ENCODE measurements around the gene FGFR3. TPM values are rescaled to one million over a fixed set of nuclear protein-coding genes. Genes with fewer than 3 reads are reported as not detected.

Gene FGFR3
- total and polyA plus RNA-seq, 9 of the 15 experiments (the other 6 are each of a cell fraction or from before 2014, with no cell fraction given): 1.2 to 60.4 (median 12.7) TPM

- Histone ChIP-seq H2AFZ (ENCODE audit: low read depth, low read length) (no peak overlapping the region), H3K27ac (ENCODE audit: extremely low read depth, low read depth, low read length) (no peak overlapping the region), H3K4me2 (ENCODE audit: insufficient read depth, low read length) (no peak overlapping the region), H3K9me3 (replicated peaks; ENCODE audit: control insufficient read depth, insufficient read depth, low read depth, low read length) (no peaks in the 10 kb centered on the region), H3K79me2 (ENCODE audit: control insufficient read depth, insufficient read depth, low read length) (no peaks in the 10 kb centered on the region), H3K4me1 (replicated peaks in 1 of 2; ENCODE audit: control insufficient read depth in 2 of 2, insufficient read depth in 2 of 2, low read length in 2 of 2) (peaks cover 0 to 69% of the 10 kb centered on the region in 2 experiments; a peak in 2 of 5 replicates), H4K20me1 (replicated peaks; ENCODE audit: control insufficient read depth, insufficient read depth, low read length) (no peaks in the 10 kb centered on the region; the same call in 1 of the 2 replicates), H3K9me1 (ENCODE audit: control insufficient read depth, insufficient read depth, low read length) (peaks cover 3% of the 10 kb centered on the region), H3K27me3 (ENCODE audit: control insufficient read depth in 2 of 2, insufficient read depth in 2 of 2, low read length in 2 of 2) (no peaks in the 10 kb centered on the region), H3K4me3 (no peak overlapping the region), H3K9ac (ENCODE audit: insufficient read depth in 1 of 2, low read depth in 2 of 2, low read length in 2 of 2) (no peak overlapping the region), H3K36me3 (ENCODE audit: control insufficient read depth, insufficient read depth, low read length) (peaks cover 71% of the 10 kb centered on the region; the same call in 2 of the 3 replicates)
- WGBS (ENCODE audit: insufficient coverage, low coverage, missing lambda C conversion rate): 94% methylated on average over 38 of the region's 47 CpGs
- BruUV-seq (replicated peaks): TSS peak; percentile 29
- ChIA-PET POLR2A (interaction anchor here (1.0 kb wide), 2 partner anchors 54 to 85 kb away, joined by 3 read pairs; partner anchors contain the start of genes TACC3 and TMEM129), CTCF (ENCODE audit: low intra/inter-chr PET ratio) (no interaction called here)
- DNase-seq (ENCODE audit: extremely low read depth in 1 of 4, low spot score in 3 of 4): peak in 1 of 4 experiments; percentile 13
- intact Hi-C loops (cut with micrococcal nuclease) (no loop called here), in situ Hi-C loops (cut with MboI) (no loop called here)
- no peak for FAIRE-seq
- ATAC-seq: no peak
- TF ChIP-seq SUPT5H (IDR thresholded peaks at IDR 0.05) (peak; percentile 41; the same call in 1 of the 2 replicates), ZNF431 (CRISPR knock-in tag; IDR thresholded peaks at IDR 0.05) (no peak), ZFP1 (CRISPR knock-in tag; IDR thresholded peaks at IDR 0.05) (no peak), SREBF1 (IDR thresholded peaks at IDR 0.05; ENCODE audit: borderline replicate concordance, low read depth, low read length) (no peak), ZNF384 (IDR thresholded peaks at IDR 0.05; ENCODE audit: low read depth, low read length) (no peak), POLR2A (conservative IDR thresholded peaks at IDR 0.05) (0 out of 2 replicates have a peak, but pooled peaks have one; percentile 32), JUND (IDR thresholded peaks at IDR 0.05; ENCODE audit: borderline replicate concordance, low read depth, low read length) (no peak), JUND (tag; IDR thresholded peaks at IDR 0.05; ENCODE audit: borderline replicate concordance, low read depth, low read length) (no peak), SRSF1 (IDR thresholded peaks at IDR 0.05; ENCODE audit: low read depth, low read length) (no peak), RFX7 (CRISPR knock-in tag; IDR thresholded peaks at IDR 0.05) (no peak), NELFE (IDR thresholded peaks at IDR 0.05; ENCODE audit: insufficient read depth, insufficient read length) (no peak), GATA2 (CRISPR knock-in tag; IDR thresholded peaks at IDR 0.05) (no peak), IRF2 (CRISPR knock-in tag; IDR thresholded peaks at IDR 0.05) (no peak), FOXK1 (CRISPR knock-in tag; IDR thresholded peaks at IDR 0.05; ENCODE audit: borderline replicate concordance) (no peak), ZNF830 (CRISPR knock-in tag; IDR thresholded peaks at IDR 0.05) (no peak)
- TF ChIP-seq, protein P1, sequence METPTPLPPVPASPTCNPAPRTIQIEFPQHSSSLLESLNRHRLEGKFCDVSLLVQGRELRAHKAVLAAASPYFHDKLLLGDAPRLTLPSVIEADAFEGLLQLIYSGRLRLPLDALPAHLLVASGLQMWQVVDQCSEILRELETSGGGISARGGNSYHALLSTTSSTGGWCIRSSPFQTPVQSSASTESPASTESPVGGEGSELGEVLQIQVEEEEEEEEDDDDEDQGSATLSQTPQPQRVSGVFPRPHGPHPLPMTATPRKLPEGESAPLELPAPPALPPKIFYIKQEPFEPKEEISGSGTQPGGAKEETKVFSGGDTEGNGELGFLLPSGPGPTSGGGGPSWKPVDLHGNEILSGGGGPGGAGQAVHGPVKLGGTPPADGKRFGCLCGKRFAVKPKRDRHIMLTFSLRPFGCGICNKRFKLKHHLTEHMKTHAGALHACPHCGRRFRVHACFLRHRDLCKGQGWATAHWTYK (CRISPR knock-in tag; IDR thresholded peaks at IDR 0.05): no peak
- TF ChIP-seq, protein P2, sequence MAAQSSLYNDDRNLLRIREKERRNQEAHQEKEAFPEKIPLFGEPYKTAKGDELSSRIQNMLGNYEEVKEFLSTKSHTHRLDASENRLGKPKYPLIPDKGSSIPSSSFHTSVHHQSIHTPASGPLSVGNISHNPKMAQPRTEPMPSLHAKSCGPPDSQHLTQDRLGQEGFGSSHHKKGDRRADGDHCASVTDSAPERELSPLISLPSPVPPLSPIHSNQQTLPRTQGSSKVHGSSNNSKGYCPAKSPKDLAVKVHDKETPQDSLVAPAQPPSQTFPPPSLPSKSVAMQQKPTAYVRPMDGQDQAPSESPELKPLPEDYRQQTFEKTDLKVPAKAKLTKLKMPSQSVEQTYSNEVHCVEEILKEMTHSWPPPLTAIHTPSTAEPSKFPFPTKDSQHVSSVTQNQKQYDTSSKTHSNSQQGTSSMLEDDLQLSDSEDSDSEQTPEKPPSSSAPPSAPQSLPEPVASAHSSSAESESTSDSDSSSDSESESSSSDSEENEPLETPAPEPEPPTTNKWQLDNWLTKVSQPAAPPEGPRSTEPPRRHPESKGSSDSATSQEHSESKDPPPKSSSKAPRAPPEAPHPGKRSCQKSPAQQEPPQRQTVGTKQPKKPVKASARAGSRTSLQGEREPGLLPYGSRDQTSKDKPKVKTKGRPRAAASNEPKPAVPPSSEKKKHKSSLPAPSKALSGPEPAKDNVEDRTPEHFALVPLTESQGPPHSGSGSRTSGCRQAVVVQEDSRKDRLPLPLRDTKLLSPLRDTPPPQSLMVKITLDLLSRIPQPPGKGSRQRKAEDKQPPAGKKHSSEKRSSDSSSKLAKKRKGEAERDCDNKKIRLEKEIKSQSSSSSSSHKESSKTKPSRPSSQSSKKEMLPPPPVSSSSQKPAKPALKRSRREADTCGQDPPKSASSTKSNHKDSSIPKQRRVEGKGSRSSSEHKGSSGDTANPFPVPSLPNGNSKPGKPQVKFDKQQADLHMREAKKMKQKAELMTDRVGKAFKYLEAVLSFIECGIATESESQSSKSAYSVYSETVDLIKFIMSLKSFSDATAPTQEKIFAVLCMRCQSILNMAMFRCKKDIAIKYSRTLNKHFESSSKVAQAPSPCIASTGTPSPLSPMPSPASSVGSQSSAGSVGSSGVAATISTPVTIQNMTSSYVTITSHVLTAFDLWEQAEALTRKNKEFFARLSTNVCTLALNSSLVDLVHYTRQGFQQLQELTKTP (IDR thresholded peaks at IDR 0.05; ENCODE audit: low read depth in 1 of 2, partially characterized antibody in 2 of 2): no peak
These were observed 12.6 kb downstream of the FGFR3 start for GRCh38 chr4:1805493-1806222.
